GM18867 (cell line): ENCODE results near the gene CSKMT.
"Not testable (repeated sequence)": the region's sequence is repeated elsewhere in the genome, so short reads cannot be mapped to it uniquely, and the experiment has no call there.

Experiments
- ATAC-seq: cut with Tn5 transposase; IDR thresholded peaks from one replicate; pipeline ENCODE4 v1.9.1; 2021; ENCODE audit warnings: mild to moderate bottlenecking, moderate library complexity; ENCODE audit not compliant: unreplicated experiment

CSKMT gene, protein sequence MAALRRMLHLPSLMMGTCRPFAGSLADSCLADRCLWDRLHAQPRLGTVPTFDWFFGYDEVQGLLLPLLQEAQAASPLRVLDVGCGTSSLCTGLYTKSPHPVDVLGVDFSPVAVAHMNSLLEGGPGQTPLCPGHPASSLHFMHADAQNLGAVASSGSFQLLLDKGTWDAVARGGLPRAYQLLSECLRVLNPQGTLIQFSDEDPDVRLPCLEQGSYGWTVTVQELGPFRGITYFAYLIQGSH

DNA sequence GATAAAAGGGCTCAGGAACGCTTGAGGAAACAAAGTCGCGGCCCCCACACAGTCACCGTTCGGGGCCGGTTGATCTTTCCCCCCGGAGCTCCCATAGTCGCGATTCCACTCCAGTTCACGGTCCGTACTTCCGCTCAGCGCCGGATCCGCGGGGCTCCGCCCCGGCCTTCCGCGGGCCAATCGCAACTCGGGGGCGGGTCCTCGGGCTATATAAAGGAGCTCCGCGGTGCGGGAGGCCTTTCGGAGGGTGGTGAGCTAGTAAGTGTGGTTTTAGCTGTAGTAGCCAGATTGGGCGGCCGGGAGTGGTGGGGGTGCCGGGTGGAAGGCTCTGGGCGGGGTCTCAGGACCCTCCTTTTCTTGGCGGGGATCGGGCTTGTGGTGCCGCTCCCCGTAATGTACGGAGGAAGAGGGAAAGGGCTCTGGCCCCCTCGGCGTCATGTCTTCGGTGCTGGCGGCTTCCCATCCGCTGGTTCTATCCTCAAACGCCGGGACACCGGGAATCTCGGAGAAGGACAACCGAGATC, at the start of gene CSKMT, which contains the start of gene C11orf98:
Gene CSKMT (plus strand): TSS at position 238 of the 524 bp plus-strand sequence. CDS start 568 bp downstream, outside the sequence.
Gene C11orf98 (minus strand): TSS at position 136 of the 524 bp plus-strand sequence. CDS start 41 bp downstream, at position 95.
- peak; percentile 85 for ATAC-seq

GRCh38 chr11:62615521-62615920, 49.6 kb upstream of the CSKMT start:
- ATAC-seq, result no peak

DNA sequence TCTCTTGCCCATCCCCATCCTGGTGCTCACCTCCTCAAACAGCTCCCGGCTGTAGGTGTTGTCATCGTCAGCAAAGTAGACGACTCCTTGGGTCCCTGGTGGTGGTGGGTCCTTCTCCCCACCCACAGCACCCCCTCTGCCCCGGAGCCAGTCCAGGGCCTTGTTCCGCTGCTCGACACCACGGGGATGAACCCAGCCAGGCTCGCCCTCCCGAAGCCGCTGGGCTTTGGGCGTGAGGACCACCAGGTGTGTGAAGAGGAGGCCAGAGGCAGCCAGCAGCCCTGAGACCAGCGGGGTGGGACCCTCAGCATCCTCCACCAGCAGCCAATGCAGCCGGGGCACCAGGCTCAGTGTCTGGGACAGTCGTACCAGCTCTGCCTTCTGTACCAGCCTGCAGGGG, 48.2 kb upstream of the CSKMT start:
- ATAC-seq, result not testable (repeated sequence)

- ATAC-seq, result no peak
Measured at GRCh38 chr11:62621027-62621566, 44.0 kb upstream of the CSKMT start.

DNA sequence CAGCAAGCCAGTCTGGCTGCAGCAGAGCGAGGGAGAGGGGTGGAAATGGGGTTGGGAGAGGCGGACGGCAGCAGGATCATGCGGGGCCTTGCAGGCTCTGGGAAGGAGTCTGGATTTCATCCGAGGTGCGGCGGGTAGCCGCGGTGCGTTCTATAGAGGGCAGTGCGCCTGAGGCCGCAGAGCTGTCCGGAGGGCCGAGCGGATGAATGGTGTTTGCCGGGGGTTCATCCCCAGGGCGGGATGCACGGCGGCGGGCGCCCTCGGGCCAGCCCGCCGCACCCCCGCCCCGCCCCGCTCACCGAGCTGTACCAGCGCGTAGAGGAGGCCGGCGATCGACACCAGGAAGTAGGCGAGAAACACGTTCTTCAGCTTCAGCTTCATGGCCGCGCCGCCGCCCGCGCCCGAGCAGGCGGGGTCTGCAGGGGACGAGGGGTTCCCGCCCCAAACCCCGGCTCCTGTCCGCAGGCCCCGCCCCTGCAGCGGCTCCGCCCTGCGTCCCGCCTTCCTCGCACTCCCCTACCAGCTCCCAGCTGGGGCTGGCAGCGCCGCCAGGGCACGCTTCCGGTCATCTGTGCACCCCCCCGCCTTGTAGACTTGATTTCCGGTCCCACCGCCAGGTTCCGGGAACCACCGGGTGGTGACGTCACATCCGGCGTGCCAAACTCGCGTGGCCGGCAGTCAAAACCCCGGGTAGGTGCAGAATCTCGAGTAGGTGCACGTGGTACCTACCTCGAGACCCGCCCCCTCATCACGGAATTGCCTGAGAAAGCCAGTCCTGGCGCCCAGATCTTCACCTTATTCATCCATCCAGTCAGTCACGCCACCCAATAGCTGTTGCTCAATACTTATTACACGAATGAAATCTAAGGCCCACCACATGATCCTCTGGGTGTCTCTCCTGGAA, 43.3 kb upstream of the CSKMT start, which contains the start of gene B3GAT3:
Gene B3GAT3 (minus strand): TSS at position 420 of the 904 bp plus-strand sequence. CDS start 39 bp downstream, at position 381.
- peak; percentile 92 for ATAC-seq

- no peak for ATAC-seq
Measured at GRCh38 chr11:62622476-62623089, 42.5 kb upstream of the CSKMT start.

GRCh38 chr11:62627713-62628112, 37.4 kb upstream of the CSKMT start:
- ATAC-seq, result no peak

- ATAC-seq, result no peak
Measured at GRCh38 chr11:62632492-62632891, 32.6 kb upstream of the CSKMT start.

DNA sequence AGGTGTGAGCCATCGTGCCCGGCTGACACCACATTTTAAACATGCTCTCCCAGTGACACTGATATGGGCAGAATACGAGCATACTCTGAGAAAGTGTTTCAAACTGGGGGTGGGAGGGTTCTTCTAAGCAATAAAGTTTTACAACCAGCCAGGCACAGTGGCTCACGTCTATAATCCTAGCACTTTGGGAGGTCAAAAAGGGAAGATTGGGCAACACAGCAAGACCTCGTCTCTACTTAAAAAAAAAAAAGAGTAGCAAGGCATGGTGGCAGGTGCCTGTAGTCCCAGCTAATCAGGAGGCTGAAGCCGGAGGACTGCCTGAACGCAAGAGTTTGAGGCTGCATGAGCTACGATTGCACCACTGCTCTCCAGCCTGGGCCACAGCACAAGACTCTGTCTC, 20.9 kb upstream of the CSKMT start:
- ATAC-seq, result no peak

GRCh38 chr11:62645671-62645945, 19.5 kb upstream of the CSKMT start:
- ATAC-seq, result no peak

DNA sequence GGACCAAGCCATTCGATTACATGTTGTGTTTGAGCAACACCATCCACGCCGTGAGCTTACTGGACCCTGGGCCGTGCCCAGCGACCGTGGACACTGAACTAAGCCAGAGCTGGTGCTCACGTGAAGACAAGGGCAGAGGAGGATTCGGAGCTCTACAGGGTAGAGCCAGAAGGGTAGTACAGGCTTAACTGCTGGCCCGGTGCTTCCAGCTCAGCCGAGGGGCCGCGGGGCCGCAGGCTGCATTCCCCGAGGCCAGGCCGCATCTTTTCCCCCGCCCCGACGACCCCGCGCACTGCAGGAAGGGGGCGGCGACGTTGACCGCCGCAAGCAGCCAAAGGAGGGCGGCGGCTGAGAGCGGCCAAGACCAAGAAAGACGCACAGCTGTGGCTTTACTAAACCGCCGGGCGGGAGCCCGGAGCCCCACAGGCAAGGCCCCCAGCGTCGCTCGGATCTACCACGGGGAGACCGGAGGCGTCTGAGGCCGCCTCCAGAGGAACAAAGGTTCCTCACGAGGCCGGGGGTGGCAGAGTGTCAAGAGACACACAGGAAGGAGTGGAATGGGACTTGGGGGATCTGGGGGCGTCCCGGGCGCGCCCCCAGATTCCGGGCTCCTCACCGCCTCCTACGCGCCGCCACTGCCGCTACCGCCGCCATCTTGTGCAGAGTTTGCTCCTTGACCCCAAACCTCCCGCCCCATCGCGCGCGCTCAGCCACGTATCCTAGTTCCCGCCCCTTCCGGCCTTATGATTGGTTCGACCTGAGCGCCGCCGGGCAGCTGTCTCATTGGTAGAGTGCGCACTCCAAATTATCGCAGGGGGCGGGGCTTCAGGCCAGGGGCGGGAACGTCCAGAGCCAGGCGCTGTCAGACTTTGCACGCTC, 18.9 kb upstream of the CSKMT start, which contains the start of gene GANAB:
Gene GANAB (minus strand): TSS at position 668 of the 879 bp plus-strand sequence. CDS start 14 bp downstream, at position 654.
- peak; percentile 91 for ATAC-seq

DNA sequence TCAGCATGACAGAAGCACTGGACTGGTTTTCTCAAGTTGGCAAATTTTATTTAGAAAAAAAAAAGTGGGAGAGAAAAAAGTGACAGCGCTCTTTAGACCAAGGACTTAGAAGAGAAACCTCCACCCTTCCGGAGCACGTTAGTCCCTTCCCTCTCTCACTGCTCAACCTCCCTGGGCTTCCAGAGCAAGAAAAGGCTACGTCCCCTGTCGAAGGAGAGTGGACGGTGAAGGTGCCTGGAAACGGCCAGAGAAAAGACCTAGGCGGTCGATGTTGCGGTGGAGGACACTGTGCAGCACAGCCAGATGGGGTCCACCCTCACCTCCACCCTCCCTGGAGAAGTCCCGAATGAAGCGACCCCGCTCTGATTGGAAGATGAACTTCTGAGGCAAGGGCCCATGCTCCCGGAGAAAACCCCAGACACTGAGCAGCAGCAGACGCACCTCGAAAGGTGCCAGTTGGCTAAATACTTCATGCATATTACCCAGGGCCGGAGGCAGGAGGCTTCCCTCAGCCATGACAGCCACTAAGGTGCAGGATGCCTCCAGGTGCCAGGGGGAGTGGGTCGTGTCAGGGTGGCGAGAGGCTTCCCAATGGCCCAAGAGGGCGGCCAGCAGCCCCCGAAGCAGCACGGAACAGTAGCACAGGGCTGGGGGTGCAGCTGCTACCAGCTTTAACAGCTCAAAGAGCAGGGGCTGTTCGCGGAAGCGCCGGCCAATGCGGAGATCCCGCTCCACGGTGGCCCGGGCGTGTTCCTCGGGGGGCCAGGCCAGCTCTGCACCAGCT, 18.1 kb upstream of the CSKMT start:
- no peak for ATAC-seq

DNA sequence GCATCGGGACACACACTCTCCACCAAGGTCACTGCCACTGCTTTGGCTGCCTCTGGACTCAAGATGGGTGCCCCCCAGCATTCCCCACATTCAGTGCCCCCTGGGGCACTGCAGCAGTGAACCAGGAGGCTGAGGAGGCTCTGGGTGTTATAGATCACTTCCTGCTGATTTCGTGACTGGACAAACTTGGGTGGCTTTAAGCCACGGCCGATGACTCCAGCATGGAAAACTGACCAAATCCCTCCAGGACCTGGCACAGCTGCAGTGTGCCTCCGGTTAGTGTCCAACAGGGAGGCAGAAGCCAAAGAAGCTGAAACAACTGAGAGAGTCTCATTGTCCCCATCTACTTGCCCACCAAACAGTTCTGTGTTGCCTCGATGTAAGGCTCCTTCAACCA, 17.5 kb upstream of the CSKMT start:
- ATAC-seq, result no peak

DNA sequence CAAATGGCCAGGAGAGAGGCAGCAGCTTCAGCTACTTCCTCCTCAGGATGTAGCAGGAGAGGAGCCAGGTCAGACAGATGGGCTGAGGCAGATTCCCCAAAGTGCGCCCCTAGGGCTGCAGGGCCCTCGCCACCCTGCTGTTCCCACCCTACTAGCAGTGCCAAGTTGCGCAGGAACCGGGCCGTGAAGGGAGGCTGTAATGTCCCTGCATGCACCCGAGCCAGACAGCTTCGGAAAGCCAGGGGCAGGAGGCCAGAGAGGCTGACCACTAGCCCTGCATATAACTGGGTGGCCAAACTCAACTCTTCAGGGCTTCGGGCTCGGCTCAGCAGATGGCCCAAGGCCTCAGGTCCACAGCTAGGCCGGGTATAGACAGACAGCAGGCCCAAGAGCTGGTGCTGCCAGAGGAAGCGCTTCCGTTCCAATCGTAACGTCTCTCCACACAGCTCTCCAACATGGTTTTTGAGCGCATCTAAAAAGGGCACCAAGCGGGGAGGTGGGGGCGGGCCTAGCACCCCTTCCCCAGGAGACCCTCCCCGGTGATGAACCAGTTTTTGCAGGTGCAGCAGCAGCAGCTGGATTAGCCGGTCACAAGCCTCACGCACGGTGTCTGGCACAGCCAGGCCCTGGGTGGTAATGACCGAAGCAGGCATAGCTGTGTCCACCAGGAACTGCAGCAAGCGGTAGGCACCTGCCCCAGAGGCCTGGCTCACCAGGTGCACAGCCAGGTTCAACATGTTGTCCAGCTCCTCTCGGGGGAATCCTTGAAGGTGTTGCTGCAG, 16.7 kb upstream of the CSKMT start:
- ATAC-seq, result no peak

- no peak for ATAC-seq
Measured at GRCh38 chr11:62648967-62649364, 16.1 kb upstream of the CSKMT start.

DNA sequence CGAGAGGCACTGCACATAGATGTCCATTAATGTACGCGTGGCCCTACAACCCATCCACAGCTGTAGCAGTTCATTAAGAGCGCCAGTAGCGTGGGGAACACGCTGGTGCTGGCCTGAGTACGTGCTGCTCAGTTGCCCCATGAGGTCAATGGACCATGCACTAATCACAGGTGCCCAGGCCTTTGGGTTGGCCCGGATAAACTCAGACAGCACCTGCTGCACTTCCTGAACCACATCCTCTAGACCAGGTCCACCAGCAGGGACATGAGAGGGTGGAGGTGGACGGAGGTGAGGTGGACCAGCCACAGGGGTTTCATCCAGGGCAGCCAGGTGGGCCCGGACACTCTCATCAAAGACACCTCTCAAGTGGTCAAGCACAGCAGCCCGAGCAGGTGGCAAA, 15.6 kb upstream of the CSKMT start:
- ATAC-seq, result no peak

DNA sequence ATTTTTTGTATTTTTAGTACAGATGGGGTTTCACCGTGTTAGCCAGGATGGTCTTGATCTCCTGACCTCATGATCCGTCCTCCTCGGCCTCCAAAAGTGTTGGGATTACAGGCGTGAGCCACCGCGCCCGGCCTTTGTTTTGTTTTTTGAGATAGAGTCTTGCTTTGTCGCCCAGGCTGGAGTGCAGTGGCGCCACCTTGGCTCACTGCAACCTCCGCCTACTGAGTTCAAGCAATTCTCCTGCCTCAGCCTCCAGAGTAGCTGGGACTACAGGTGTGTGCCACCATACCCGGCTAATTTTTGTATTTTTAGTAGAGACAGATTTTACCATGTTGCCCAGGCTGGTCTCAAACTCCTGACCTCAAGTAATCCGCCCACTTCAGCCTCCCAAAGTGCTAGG, 14.8 kb upstream of the CSKMT start:
- not testable (repeated sequence) for ATAC-seq
